ENCODE measurements around the gene PTCD1.

The PTCD1 gene

DNA sequence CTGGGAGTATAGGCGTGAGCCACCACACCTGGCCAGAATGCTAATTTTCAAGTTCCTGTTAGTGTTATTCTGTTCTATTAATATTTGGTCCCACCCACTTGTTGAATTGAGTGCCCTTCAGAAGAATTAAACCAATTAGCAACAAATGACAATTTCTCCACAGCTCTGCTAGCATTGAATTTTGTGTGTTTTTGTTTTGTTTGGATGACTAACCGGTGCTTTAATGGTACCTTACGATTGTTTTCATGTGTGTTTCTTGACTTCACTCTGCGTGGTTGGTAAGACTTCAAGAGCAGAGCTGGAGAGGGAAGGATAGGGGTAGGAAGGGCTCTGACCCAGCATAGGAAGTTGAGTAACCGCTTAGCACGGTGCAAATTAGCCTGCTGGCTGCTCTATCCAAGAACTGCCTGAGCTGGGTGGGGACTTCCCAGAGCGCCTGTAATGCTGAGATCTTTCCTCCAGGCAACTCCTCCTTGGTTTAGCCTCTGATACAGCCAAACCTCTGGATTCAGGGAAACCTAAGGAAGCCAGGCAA is 59.5 kb downstream of the PTCD1 start:
- Histone ChIP-seq H3K4me2 (ENCODE audit: low read length) (peak overlapping the region; percentile 91), H3K9me3 (ENCODE audit: control insufficient read depth, insufficient read depth, low read length) (no peaks in the 10 kb centered on the region), H3K79me2 (ENCODE audit: control insufficient read depth, low read length) (peaks cover 82% of the 10 kb centered on the region), H3K4me3 (ENCODE audit: low read length) (peak overlapping the region; percentile 74), H3K27me3 (ENCODE audit: control insufficient read depth, low read length) (no peaks in the 10 kb centered on the region), H3K9me2 (replicated peaks; ENCODE audit: control insufficient read depth, low read length) (no peaks in the 10 kb centered on the region), H3K27ac (ENCODE audit: low read depth, low read length) (peak overlapping the region; percentile 93), H3K4me1 (ENCODE audit: control insufficient read depth, low read length) (peaks cover 84% of the 10 kb centered on the region), H3K36me3 (ENCODE audit: control insufficient read depth, low read length) (peaks cover 55% of the 10 kb centered on the region), H4K20me1 (ENCODE audit: control insufficient read depth, insufficient read depth, low read depth, low read length) (0 out of 2 replicates have a peak, but pooled peaks cover 5% of the 10 kb centered on the region), H3F3A (ENCODE audit: control insufficient read depth, insufficient read depth) (peaks cover 41% of the 10 kb centered on the region)
- TF ChIP-seq EZH2phosphoT487 (IDR thresholded peaks at IDR 0.05; ENCODE audit: borderline replicate concordance, low read length) = no peak
- TF ChIP-seq, protein P1, sequence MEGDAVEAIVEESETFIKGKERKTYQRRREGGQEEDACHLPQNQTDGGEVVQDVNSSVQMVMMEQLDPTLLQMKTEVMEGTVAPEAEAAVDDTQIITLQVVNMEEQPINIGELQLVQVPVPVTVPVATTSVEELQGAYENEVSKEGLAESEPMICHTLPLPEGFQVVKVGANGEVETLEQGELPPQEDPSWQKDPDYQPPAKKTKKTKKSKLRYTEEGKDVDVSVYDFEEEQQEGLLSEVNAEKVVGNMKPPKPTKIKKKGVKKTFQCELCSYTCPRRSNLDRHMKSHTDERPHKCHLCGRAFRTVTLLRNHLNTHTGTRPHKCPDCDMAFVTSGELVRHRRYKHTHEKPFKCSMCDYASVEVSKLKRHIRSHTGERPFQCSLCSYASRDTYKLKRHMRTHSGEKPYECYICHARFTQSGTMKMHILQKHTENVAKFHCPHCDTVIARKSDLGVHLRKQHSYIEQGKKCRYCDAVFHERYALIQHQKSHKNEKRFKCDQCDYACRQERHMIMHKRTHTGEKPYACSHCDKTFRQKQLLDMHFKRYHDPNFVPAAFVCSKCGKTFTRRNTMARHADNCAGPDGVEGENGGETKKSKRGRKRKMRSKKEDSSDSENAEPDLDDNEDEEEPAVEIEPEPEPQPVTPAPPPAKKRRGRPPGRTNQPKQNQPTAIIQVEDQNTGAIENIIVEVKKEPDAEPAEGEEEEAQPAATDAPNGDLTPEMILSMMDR (IDR thresholded peaks at IDR 0.05; ENCODE audit: low read depth, low read length, poor library complexity, severe bottlenecking) = no peak

DNA sequence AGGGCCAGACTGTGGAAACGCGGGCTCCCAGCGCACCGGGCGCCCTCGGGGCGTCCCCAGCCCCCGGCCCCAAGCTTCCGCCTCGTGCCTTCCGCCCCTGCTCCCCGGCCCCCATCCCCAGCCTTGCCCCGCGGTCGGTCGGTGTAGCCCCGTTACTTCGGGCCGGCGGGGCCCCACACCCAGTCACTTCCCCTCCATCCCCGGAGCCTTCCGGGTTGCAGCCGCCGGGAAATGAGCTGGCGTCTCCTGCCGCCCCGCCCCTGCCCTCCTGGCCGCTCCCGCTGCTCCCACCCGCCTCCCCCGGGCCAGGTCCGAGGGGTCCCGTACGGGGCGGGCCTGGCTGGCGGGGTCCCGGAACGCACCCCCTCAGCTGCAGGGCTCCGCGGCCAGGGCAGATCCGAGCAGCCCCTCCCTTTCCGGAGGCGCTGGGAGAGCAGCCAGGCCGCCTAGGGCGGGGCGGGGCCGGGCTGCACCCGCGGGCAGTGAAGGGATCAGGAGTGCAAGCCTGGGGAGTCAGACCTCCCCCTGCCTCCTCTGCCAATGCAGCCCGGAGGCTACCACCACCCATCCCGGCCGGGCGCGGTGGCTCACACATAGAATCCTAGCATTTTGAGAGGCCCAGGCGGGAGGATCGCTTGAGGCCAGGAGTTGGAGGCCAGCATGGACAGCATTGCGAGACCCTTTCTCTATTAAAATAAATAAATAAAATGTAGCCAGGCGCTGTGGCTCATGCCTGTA is 63.4 kb downstream of the PTCD1 start:
- TF ChIP-seq, protein P1 (IDR thresholded peaks at IDR 0.05; ENCODE audit: low read depth, low read length, poor library complexity, severe bottlenecking) = no peak
- TF ChIP-seq EZH2phosphoT487 (IDR thresholded peaks at IDR 0.05; ENCODE audit: borderline replicate concordance, low read length) = no peak
- peak overlapping the region; percentile 93 for H3K4me2 ChIP-seq (ENCODE audit: low read length)
- peak overlapping the region; percentile 68 for H3K27ac ChIP-seq (ENCODE audit: low read depth, low read length)
- no peaks in the 10 kb centered on the region for H3K27me3 ChIP-seq (ENCODE audit: control insufficient read depth, low read length)
- peaks cover 56% of the 10 kb centered on the region for H3K4me1 ChIP-seq (ENCODE audit: control insufficient read depth, low read length)
- no peaks in the 10 kb centered on the region for H3K9me2 ChIP-seq (replicated peaks; ENCODE audit: control insufficient read depth, low read length)
- H4K20me1 ChIP-seq (ENCODE audit: control insufficient read depth, insufficient read depth, low read depth, low read length) = 0 out of 2 replicates have a peak, but pooled peaks cover 5% of the 10 kb centered on the region
- peaks cover 41% of the 10 kb centered on the region for H3F3A ChIP-seq (ENCODE audit: control insufficient read depth, insufficient read depth)
- no peaks in the 10 kb centered on the region for H3K9me3 ChIP-seq (ENCODE audit: control insufficient read depth, insufficient read depth, low read length)
- peaks cover 44% of the 10 kb centered on the region for H3K79me2 ChIP-seq (ENCODE audit: control insufficient read depth, low read length)
- peak overlapping the region; percentile 82 for H3K4me3 ChIP-seq (ENCODE audit: low read length)
- H3K36me3 ChIP-seq (ENCODE audit: control insufficient read depth, low read length) = peaks cover 27% of the 10 kb centered on the region

DNA sequence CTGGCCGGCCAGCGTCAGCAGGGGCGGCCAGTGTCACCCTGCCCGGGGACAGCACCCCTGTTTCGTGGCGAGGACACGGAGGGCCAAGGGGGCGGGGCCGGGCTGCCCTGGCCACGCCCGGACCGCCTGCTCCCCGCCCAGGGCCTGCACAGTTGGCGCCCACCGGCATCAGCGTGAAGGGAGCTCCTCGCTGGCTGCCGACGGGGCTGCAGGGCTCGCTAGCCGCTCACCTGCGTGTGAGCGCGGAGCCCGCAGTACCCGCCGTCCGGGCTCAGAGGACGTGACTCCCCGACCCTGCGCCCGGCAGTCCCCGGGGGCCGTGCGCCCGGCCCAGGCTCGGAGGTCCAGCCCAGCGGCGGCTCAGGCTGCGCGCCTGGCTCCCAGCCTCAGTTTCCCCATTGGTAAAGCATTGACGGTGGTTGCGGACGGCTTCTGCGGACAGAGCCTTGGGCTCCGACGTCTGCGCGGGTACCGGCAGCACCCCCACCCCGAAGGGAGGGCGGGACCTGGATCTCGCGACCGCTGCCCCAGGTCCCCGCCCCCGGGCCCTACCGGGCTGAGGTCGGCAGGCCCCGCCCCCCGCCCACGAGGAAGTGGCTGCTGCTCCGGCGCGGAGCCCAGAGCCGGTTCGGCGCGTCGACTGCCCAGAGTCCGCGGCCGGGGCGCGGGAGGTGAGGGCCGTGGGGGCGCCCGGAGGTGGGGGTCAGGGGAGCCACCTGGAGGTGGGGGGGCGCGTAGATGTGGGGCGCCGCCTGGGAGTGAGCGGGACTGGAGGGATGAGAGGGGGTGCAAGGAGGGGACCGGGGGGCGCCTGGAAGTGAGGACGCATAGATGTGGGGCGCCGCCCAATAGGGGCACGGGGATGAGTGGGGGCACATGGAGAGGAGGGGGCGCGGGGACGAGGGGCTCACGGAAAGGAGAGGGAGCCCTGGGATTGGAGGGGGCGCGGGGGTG is 64.2 kb downstream of the PTCD1 start, which contains the start of gene ARPC1B:
ARPC1B (plus strand) TSS at position 620 of the 954 bp plus-strand sequence. CDS start 10,985 bp downstream, outside the sequence.
- TF ChIP-seq, protein P1 (IDR thresholded peaks at IDR 0.05; ENCODE audit: low read depth, low read length, poor library complexity, severe bottlenecking) = no peak
- TF ChIP-seq EZH2phosphoT487 (IDR thresholded peaks at IDR 0.05; ENCODE audit: borderline replicate concordance, low read length) = no peak
- no peaks in the 10 kb centered on the region for H3K9me2 ChIP-seq (replicated peaks; ENCODE audit: control insufficient read depth, low read length)
- H3K4me2 ChIP-seq (ENCODE audit: low read length) = peak within 1 kb of the TSS; percentile 93
- H3F3A ChIP-seq (ENCODE audit: control insufficient read depth, insufficient read depth) = peaks cover 34% of the 10 kb centered on the region
- peak within 1 kb of the TSS; percentile 82 for H3K4me3 ChIP-seq (ENCODE audit: low read length)
- H3K36me3 ChIP-seq (ENCODE audit: control insufficient read depth, low read length) = peaks cover 25% of the 10 kb centered on the region
- no peaks in the 10 kb centered on the region for H3K27me3 ChIP-seq (ENCODE audit: control insufficient read depth, low read length)
- H3K4me1 ChIP-seq (ENCODE audit: control insufficient read depth, low read length) = peaks cover 47% of the 10 kb centered on the region
- no peaks in the 10 kb centered on the region for H3K9me3 ChIP-seq (ENCODE audit: control insufficient read depth, insufficient read depth, low read length)
- H3K27ac ChIP-seq (ENCODE audit: low read depth, low read length) = peak within 1 kb of the TSS; percentile 68
- peaks cover 37% of the 10 kb centered on the region for H3K79me2 ChIP-seq (ENCODE audit: control insufficient read depth, low read length)
- 0 out of 2 replicates have a peak, but pooled peaks cover 5% of the 10 kb centered on the region for H4K20me1 ChIP-seq (ENCODE audit: control insufficient read depth, insufficient read depth, low read depth, low read length)

All from DOHH2 (cell line).